Glomerular endothelial cell (primary cell): ENCODE measurements around the gene TRIM31. TPM values are rescaled to one million over a fixed set of nuclear protein-coding genes. Genes with fewer than 3 reads are reported as not detected.
"Not testable (repeated sequence)": the region's sequence is repeated elsewhere in the genome, so short reads cannot be mapped to it uniquely, and the experiment has no call there.

Experiments used
- DNase-seq: peaks from one replicate; pipeline ENCODE4 v3.0.0-alpha.2; 2011; ENCODE audit warnings: low read depth, low spot score; ENCODE audit errors: extremely low read depth
- total RNA-seq: library from RNA; depleted of rRNA; stranded (reverse); fragments of >200 nt; gene quantifications from 2 replicates; pipeline ENCODE4 v1.2.3, GENCODE V29; 2015

TRIM31 gene
- total RNA-seq, 1 donor from 2014 or later, result not detected

DNA sequence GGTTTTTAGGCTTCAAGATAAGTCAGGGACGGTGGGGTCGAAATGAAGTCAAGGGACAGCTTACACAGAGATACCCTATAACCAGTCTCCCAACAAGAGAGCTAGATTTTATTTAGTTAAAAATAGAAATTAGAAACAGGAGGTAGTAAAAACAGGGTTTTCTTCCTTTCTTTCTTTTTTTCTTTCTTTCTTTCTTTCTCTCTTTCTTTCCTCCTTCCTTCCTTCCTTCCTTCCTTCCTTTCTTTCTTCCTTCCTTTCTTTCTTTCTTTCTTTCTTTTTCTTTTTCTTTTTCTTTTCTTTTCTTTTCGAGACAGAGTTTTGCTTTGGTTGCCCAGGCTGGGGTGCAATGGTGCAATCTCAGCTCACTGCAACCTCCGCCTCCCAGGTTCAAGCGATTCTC is 5.8 kb upstream of the TRIM31 start:
- DNase-seq, result not testable (repeated sequence)

DNA sequence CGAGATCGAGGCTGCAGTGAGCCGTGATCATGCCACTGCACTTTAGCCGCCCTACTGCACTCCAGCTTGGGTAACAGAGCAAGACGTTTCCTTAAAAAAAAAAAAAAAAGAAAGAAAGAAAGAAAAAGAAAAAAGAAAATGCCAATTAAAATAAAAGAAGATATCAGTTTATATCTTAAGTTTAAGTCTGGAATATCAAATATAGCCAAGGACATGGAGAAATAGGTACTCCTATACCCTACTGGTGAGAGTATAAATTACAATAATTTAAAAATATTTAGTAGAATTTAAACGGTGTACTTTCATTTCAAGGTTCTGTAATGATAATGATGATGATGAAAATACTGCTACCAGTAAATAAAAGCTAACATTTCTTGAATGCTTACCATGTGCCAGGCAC is 3.8 kb upstream of the TRIM31 start:
- no peak for DNase-seq

DNA sequence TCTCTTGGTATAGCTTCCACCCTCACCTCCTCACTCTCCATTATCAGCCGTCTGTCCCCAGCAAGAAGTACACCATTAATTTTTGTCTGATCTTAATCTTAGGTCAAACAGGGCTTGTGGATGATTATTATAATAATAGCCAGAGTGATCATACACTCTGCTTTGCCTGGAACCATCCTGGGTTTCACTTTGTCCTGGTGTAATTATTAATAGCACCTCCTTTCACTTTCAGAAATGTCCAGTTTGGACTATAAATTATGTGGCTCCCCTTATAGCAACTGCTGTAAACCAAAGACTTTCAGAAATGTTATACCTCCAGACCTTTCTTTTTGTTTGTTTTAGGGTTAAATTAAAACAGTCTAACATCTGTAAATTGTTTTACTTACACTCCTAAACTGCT is 951 bp upstream of the TRIM31 start:
- DNase-seq, result no peak

DNA sequence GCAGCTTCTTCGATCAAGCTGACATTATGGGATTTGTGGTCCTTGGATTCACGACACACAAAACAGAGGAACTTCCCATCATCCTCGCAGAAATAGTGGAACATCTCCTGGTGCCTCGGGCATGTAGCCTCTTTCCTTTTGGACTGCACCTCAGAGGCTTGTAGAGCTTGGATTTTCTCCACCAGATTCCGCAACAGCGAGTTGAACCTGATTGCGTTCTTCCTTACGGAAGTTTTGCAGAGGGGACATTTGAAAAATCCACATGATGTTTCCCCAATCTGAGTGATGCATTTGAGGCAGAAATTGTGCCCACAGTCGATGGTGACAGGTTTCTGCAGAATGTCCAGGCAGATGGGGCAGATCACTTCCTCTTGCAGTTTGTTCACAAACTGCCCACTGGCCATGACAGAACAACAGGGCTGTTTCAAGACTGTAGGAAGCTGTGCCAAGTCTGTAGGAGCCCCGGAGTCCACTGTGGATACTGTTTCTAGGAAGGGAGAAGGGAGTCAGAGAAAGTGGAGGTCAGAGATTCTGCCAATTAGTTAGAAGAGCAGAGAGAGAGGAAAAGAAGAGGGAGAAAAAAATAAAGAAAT is 392 bp downstream of the TRIM31 start:
- no peak for DNase-seq

DNA sequence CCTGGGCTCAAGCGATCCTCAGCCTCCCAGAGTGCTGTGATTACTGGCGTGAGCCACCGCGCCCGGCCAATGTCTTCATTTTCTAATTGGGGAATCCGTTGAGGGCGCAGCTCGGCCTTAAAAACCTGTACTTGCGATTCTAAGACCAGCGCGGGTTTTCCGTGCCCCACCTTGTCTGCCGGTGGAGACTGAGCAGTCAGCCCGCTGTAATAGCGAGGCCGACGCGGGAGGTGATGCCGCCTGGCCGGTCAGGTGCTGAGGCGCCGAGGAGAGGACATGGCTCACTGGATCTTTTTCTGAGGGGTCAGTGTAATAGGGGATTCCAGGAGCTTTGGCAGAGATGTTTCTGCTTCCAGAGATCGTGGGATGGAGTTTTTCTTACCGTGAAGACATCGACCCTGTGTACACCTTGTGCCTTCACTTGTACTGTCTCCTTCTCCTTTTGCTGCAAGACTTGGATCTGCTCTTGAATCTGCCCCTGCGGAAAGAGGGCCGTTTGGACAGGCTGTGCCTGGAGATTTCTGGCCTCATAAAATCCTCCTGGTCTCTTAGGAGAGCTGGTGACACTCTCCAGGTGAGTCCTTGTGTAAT is 1.5 kb downstream of the TRIM31 start:
- no peak for DNase-seq

DNA sequence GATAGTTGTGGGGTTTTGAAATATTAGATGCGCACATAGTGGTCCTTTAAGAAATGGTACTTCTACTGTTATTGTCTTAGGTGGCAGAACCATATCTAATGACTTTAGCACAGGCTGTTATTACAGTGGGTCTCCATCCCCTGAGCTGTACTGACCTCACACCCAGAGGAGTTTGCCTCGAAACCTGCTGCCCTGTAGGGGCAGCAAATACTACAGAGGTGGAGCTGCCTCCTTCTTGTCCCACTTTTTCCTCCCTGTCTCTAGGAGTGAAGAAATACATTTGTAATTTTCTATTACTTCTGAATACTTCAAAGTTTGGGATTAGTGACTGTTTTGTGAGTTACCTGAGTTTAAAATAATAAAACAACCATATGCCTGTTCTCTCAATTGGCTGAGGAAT is 8.2 kb downstream of the TRIM31 start:
- no peak for DNase-seq

DNA sequence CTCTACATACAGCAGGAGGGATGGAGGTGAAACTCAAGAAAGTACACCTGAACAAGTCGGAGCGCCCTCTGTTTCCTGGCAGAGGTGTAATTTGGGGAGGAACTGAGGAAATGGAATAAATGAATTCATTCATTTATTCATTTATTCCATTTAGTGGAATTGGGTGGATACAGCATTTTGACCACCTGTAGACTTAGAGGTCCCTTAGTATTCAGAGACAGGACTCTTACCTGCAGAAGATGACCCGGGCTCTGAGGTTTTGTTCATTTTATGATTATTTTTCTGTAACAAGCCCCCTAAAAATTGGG is 9.1 kb downstream of the TRIM31 start:
- DNase-seq, result no peak

DNA sequence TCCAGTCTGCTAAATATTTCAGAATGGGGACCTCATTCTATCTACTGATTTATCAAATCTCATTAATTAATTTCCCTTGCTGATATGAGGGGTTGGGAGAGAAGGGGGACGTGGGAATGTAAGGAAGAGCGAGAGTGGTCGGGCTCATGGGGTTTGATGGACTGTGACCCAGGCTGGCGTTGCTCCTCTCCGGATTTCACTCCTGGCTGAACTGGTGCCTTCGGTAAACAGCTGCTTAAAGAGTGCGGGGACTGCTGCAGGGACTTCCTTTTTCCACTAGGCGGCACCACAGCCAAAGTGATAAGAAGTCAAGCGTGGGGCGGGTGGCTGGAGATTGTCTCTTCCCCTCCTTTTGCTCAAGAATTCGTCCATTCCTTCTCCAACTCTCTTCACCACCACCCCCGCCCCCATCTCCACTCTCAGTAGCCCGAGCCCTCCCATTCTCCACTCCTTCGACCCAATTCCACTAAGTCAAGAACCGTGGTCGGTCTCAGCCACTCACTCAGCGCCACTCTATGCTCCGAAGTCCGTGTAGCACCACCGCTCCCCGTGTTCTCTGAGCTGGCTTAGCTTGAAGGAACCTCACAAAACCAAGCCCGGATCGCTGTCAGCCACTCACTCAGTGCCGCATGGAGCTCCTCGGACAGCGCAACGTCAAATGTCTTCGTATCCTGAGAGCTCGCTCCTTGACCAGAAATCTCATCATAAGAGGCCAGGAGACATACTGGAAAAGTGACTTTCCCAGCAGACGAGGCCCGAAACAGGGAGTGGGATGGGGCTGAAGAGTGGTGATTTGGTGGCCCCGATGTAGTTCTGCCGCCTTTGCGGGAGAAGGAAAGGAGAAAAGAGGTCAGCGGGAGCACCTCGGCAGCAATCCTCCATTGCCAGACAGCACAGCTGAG is 9.7 kb downstream of the TRIM31 start:
- peak; percentile 48 for DNase-seq

DNA sequence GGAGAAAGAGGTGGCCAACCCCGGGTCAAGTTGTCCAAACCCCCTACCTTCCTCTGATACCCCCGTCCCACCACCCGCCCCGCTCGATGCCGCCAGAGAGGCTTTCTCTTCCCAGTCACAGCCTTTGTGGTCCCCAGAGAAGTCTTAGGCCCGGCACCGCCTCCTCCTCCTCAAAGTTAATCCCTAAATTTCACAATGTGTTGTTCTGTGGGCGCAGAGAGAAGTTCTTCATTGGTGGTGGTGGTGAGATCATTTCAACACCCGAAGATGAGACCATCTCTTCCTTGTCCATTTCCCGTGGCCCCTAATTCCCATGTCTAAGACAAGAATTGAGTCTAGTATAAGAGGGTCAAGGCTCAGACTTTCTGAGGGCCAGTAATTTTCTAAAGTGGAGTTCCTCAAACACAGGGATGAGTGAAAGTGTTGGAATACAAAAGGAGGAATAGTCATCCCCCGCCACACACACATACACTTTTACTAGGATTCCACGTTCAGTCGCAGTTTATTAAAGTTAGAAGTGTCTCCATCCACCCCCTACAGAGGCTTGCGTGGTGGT is 10.4 kb downstream of the TRIM31 start:
- DNase-seq, result no peak

DNA sequence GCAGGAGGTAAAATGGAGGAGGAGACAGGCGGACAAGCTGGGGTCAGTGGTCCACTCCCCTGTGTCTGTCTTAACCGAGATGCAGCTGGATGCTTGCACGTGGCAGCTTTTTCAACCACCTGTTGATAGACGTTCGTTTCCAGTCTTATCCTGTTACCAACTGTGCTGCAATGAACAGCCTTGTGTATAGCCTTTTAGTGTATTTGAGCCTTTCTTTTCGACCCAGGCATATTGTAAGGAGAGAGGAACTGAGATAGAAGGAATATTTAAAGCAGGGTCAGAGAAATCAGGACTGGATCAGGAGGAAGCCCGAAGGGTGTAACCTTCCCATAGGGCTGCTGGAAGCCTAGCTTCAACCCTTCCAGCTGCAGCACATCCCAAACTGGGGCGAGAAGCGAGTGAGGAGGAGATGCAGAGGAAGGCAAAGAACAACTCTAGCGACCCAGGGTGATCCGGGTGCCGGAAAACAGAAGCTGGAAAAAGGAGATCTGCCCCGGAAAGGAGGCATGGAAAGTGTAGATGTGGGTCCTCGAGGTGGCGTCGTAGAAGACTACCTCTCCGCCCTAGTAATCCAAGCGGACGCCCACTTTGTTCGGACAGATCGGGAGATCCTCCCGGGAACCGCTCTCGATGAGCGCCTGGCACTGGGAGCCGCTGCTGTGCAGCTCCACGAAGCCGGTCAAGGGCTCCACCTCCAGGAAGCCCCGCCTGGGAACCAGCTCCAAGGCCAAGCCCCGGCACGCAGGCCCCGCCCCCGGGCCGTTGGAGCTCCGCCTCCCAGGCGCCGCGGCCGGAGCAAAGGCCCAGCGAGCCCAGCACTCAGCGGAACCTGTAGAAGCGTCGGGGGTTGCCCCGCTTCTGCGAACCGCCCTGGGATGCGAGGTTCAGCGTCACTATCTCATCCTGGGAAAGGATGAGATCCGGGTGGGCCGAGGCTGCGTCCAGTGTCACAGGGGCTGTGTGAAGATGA is 11.2 kb downstream of the TRIM31 start:
- DNase-seq, result peak; percentile 18

DNA sequence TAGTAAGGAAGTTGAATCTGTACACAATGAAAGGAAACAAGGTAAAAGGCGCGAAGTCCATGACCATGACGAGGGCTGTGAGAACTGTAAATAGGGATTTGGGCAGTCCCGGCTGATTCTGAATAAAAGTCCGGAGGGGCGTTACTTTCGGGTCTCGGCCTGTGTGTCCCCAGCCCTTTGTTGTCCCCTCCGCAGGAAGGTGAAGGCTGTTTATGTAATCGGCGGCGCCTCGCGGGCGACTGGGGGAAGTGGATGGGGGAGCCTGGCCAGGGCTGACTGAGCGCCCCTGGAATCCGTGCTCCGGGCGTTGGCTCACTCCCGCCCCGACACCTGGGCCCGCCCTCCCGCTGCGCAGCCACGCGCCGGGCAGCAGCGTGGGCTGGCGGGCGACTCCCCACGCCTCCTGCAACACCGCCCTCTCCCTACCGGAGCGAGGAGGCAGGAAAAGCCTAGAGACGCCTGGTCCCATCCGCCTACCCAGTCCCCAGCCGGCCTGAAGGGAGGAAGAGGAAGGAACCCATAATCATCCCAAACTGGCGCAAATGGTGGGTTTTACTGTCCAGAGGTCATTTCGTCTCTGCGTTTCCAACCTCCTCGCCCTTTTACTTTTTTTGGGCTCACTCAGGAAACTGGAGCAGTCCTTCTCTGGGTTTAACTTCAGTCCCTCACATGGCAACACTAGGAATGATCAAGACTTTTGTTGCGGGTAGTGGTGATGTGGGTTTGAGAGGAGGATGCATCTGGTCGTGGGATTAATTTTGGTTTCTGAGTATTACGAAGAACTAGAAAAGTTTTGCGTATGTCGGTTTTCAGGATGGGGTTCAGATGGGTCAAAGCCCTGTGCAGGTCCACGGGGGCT is 12.1 kb downstream of the TRIM31 start:
- DNase-seq, result no peak

DNA sequence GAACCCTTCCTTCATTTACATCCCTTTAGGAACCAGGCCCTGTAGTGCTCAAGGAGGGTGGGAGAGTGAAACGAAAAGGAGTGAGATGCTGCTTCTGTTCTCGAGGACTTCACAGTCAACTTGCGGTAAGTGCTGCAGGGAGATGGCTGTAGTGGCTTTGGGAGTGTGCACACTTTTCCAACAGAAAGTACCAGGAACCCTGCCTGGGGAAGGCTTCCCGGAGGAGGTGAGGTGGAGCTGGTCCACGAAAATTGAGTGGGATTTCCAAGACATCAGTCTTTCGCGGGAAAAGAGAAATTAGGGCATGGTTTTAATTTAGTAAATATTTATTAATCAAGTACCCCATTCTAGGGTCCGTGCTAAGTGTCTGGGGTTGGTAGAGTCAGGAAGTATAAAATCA is 12.7 kb downstream of the TRIM31 start:
- no peak for DNase-seq

DNA sequence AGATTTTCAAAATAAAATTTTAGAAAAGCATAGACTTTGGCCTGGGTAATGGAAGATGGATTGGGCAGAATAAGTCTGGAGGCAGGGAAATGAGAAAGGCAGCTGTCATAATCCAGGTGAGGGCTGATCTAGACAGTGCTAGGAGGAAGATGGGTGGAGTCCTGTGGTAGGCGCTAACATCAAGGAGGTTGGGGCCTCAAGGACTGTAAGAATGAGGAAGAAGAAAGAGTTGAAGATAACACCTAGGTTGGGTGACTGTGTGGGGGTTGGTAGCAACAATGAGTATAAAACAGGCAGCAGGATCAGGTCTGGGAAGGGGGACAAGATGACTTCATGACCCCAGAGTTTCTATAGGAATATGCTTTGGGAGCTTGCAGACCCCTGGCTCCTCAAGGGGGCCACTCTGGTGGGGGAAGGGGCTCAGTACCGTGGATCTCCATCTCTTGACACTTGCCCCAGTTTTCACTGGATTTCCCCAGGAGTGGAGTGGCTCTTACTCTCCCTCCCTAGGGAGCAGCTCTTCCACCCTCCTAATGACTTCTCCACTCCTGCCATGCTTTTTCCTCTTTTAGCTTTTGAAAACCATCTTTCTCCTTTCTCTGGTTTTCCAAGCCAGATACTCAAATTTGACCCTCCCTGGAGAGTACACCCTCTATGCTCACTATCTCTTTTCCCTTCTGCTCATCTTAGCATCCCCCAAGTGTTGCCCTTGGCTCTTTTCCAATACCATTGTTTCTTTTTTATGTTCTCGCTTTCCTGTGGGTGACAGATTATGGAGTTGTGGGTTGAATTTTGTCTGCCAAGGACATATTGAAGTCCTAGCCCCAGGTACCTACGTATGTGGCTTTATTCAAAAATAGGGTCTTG is 14.8 kb downstream of the TRIM31 start:
- DNase-seq, result no peak

DNA sequence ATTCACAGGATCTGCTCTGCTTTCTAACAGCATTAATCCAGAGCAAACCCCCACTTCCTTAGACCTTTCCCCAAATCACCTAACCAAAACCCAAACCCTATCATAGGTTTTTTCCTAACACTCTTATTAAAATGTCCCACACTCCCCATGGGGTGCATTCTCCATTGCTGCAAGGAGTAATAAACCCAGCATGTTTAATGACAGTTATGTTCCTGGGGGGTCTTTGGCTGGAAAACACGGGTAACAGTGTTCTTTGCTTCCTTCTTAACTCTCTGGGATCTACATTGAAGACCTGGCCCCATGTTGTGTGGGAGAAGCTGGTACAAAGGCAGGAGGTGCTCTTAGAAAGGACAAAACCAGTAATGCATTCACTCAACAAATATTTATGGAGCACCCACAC is 16.1 kb downstream of the TRIM31 start:
- DNase-seq, result no peak

DNA sequence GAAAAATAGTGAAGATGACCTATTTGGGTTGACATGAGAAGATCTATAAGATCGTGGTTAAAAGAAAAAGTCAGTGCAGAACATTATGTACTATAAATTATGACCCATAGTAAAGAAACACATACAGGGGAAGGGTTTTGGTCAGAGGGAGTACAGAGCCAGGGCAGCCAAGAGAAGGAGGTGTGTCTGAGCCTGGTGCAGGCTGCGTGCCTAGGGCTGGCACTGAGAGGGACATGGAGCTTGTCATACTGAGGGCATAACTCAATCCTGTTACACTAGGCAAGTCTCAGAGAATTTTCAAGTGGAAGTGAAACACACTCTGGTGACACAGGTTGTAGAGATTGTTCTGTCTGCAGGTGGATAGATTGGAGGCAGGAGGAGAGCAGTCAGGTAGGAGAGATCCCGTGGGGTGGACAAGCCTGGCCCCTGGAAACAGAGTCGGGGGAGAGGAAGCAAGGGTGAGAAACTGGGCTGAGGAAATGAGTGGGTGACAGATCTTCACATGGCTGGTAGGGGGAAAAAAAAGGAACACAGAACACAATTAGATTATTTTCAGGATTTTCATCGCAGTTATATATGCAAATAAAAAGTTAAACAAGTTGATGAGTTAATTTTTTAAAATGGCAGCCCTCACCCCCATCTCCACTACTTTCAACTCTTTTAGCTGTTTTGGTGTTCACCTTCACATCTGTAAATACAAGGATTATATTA is 18.8 kb downstream of the TRIM31 start:
- no peak for DNase-seq

DNA sequence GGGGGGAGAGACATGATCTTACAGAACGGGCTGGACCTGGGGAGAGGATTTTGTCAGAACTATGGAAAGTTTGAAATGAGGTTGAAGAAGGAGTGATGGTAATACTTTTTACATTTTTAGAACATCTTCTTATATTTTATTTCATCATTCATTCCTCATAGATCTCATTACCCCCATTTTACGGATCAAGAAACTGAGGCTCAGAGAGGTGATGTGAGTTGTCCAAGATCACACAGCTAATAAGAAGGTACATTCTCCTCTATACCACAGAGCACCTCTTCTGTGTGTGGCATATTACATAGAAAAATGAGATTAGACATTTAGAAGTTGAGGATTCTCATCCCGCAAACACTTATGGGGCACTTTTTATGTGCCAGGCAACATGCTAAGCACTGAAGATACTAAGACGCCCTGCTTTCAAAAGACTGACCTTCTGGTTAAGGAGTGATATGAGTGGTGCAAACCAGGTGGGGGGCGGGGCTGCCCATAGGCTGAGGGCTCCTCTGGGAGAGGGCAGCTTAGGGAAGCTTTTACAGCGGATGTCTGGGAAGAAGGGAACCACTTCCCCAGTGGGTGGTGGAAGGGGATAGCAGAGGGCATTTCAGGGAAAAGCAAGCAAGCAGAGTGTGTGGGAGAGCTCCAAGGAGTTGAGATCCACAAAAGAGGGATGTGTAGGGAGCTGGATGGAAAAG is 19.9 kb downstream of the TRIM31 start:
- no peak for DNase-seq

DNA sequence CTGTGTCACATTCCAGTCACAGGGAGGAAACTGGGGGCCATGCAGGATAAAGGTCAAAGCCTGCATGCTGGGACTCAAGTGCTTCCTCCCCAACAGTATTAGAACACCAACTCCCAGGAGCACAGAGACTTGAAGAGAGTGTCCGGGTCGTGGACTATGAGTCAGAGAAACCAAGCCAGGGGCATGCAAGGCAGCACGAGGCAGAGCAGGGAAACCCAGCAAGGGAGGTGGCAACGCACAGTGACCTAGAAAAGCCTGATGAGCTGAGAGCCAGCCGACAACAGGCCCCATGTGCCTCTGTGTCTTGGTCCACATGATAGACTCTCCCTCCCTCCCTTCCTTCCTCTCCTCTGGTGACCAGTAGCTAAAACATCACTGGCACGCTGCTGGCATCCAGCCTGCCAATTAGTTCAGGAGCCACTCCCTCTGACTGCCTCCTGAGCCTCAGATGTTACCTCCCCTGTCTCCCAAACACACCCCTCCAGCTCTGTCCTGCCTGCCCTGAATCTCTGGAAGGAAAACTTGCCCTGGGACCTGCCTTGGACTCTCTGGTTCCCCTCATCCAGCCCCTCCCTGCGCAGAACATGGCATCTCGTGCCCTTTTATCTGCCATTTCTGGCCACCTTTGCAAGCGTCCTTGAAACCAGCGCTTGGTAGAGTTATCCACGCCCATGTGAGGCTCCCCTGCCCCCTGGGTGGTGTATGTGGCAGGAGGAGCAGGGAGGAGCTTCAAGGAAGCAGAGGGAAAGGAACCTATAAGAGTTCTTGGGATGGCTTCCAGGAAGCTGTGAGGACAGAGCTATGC is 21.1 kb downstream of the TRIM31 start:
- no peak for DNase-seq
